Posterior vena cava (tissue), 2 donors: ENCODE data around the gene FERMT1. TPM values are rescaled to one million over a fixed set of nuclear protein-coding genes. Genes with fewer than 3 reads are reported as not detected.
"Not testable (repeated sequence)": the region's sequence is repeated elsewhere in the genome, so short reads cannot be mapped to it uniquely, and the experiment has no call there.

ENCODE experiments used
- DNase-seq: peaks from one replicate; pipeline ENCODE4 v3.0.0-alpha.2; 2020; ENCODE audit warnings: low spot score
- intact Hi-C, 2 donors: fragments of 100-400 bp; cut with DNase I; formaldehyde crosslinking; loops; one replicate each; pipeline versions ENCODE4 v1.14.1 to v1.14.2; 2022 to 2023
- total RNA-seq, 2 donors: library from RNA; stranded (reverse); fragmentation: NEBNext Ultra II Directional; extraction: Animal tissue kit (Norgen Biotek cat#: 25700); gene quantifications; one replicate each; pipeline ENCODE4 v1.2.1, GENCODE V29; 2021
- donor health status: DM: yes; HTN: yes; CAD: no.
- donor health status: DM: yes; HTN: yes; CAD: no.

The FERMT1 gene
- total RNA-seq, 2 donors from 2014 or later, result 1.4 TPM; not detected in 1

- no peak for DNase-seq
- intact Hi-C loops, result no loop called here
Observed at GRCh38 chr20:6120491-6120988, 2.3 kb downstream of the FERMT1 start.

DNA sequence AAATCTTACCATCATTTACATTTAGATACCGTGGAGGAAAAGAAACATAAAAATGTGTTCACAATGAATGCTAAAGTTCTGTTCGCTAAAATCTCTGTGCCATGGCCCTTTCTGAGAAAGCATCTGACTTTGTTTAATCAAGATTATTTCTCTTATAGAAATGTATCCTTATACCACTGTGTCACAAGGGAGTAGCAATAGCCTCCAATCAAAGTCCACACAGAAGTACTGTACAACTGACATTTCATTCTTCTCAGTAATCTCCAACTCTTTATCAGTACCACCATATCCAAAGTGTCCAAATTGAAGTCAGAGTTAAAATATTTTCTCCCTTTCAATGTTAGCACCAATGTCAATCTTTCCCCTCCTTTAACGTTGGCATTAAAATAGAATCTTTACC lies 6.1 kb downstream of the FERMT1 start:
- DNase-seq, result no peak

DNA sequence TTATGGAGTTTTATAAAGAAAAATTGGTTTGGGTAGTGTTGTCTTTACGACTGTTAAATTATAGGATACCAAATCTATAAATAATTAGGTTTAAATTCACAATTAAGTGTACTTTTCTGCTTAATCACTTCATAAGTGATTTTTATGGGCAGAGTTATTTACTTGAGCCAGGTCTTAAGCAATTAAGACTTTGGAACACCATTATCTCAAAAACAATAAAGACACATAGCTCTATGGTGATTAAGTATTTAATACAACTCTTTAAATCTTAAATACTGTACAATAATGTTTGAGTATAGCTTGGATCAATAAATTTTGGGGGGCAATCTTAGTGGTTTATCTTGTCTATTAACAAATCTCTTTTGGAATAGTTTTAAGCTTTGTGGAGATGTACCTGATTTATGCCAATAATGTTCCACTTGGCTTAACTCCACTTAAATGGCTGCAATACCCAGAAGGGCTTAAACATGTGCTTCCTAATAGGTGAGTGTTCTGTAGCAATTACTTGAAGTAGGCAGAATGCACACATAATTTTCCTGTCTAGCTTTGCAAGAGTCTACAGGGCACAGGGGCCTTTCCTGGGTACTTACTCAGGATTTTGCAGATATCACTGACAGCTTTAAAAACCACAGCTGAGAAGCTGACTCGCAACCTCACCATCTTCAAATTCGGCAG lies 7.5 kb downstream of the FERMT1 start:
- DNase-seq, result no peak
- intact Hi-C loops, result no loop called here

More for the DNA sequence above, 6.1 kb downstream of the FERMT1 start:
- intact Hi-C loops, result no loop called here

DNA sequence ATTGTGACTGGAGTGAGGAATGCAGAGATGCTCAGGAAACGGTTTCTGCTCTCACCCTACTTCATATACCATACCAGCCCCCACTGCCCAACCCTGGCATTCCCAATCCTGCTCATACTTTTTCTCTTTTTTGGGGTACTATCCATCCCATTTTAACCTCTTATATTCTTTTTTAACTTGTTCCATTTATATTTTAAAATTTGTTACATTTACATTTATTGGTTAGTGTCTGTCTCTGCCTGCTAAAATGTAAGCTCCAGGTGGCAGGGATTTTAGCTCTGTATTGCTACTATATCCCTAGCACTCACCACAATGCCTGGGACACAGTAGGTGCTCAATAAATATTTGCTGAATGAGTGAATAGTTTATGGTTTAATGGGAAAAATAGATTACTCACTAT lies 8.1 kb downstream of the FERMT1 start:
- no peak for DNase-seq
- intact Hi-C loops, result no loop called here

- no peak for DNase-seq
- intact Hi-C loops, result no loop called here
Observed at GRCh38 chr20:6113951-6114350, 8.9 kb downstream of the FERMT1 start.

DNA sequence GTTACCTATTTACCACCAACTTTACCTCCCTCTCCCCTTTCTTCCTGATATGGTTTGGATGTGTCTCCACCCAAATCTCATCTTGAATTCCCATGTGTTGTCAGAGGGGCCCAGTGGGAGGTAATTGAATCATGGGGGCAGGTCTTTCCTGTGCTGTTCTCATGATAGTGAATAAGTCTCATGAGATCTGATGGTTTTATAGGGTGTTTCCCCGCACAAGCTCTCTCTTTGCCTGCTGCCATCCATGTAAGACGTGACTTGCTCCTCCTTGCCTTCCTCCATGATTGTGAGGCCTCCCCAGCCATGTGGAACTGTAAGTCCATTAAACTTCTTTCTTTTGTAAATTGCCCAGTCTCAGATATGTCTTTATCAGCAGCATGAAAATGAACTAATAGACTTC lies 9.9 kb downstream of the FERMT1 start:
- intact Hi-C loops, result not testable (repeated sequence)

GRCh38 chr20:6108330-6108729 lies 14.5 kb downstream of the FERMT1 start:
- no peak for DNase-seq
- intact Hi-C loops, result no loop called here

More for the DNA sequence above, 9.9 kb downstream of the FERMT1 start:
- DNase-seq, result not testable (repeated sequence)

DNA sequence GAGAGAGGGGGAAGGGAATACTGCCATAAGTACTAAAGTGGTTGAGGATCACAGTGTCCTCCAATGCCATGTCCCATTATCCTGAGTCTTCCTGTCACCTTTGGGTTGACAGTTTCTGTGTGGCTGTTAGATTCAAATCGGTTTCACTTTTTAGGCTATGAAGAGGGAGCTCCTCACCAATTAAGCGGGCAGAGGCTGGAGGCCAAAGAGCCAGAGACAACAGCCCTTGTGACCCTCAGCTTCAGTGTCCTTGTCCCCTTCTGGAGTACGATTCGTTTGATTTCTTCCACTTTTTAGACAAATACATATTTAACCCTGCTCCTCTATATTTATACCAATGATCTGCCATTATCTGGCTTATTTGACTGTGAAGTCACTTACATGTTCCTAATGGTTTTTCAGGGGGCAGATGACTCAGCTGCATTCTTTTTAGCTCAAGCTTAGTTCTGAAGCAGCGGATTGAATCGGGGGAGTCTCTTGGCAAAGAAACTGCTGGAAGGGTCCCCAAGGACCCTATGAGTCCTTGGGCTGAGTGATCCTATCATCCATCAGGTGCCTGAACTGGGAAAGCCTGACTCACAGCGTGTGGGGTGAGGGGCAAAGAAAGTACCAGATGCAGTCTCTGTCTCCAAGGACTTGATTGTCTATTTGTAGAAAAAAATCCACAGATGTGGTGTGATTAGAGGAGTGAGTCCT lies 18.2 kb downstream of the FERMT1 start:
- no peak for DNase-seq
- intact Hi-C loops, result no loop called here

GRCh38 chr20:6103301-6103700 lies 19.5 kb downstream of the FERMT1 start:
- no peak for DNase-seq
- intact Hi-C loops, result no loop called here

DNA sequence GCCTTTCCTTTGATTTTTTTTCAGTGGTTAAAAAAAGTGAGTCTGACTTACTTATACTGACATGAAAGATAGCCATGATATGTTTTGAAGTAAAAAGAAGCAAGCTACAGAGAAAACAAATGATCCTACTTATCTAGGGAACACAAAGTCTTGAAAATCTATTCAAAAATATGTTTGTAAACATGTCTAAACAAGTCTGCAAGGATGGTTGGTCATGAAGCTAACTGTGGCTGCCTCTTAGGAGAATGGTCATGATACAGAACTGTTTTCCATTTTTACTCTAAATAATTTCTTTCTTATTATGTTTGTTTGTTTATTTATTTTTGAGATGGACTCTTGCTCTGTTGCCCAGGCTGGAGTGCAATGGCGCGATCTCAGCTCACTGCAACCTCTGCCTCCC lies 21.5 kb downstream of the FERMT1 start:
- intact Hi-C loops, result no loop called here

GRCh38 chr20:6100246-6100645 lies 22.6 kb downstream of the FERMT1 start:
- DNase-seq, result no peak
- intact Hi-C loops, result no loop called here

More for the DNA sequence above, 21.5 kb downstream of the FERMT1 start:
- DNase-seq, result no peak

DNA sequence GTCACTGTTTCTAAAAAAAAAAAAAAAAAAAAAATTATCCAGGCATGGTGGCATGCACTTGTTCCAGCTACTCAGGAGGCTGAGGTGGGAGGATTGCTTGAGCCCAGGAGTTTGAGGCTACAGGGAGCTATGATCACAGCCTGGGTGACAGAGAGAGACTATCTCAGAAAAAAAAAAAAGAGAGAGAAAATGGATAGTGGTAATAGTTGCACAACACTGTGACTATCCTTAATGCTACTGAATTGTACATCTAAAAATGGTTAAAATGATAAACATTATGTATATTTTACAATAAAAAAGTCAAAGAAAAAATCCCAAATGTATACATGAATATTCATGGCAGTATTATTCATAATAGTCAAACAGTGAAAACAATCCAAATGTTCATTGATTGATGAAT lies 23.0 kb downstream of the FERMT1 start:
- no peak for DNase-seq
- intact Hi-C loops, result no loop called here

GRCh38 chr20:6095409-6095808 lies 27.4 kb downstream of the FERMT1 start:
- DNase-seq, result no peak
- intact Hi-C loops, result no loop called here

- intact Hi-C loops, result no loop called here
- DNase-seq, result no peak
Observed at GRCh38 chr20:6094565-6094964, 28.3 kb downstream of the FERMT1 start.

DNA sequence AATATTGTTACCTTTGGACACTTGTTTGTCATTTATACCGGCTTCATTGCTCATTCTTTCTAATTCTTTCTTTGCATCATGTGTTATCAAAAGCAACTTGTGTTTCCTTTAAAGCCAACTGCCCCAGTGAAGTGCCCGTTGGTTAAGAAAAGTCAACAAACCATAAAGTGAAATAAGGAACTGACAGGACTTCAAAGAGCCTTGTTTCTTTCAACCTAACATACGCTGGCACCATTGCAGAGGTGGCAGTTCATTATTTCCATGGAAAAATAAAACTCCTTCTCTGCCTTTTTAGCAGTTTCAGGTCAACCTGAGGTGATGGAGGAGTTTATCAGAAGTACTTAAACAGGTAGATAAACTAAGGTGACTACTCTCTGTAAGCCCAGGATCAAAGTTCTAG lies 28.8 kb downstream of the FERMT1 start:
- no peak for DNase-seq
- intact Hi-C loops, result no loop called here

DNA sequence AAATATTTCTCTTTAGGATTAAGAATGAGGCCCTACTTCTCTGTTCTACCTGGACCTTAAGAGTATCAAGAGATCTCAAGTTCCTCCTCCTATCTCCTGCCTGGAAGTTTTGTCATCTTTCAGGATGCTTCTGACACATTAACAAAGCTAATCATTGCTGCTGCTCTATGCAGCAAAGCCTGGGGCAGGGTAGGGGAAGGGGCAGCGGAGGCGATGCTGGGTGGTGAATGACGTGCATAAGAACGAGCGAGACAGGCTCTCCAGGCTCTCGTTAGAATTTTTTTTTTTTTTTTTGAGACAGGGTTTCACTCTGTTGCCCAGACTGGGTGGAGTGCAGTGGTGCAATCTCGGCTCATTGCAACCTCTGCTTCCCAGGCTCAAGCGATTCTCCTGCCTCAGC lies 31.2 kb downstream of the FERMT1 start:
- intact Hi-C loops, result no loop called here
- DNase-seq, result no peak

DNA sequence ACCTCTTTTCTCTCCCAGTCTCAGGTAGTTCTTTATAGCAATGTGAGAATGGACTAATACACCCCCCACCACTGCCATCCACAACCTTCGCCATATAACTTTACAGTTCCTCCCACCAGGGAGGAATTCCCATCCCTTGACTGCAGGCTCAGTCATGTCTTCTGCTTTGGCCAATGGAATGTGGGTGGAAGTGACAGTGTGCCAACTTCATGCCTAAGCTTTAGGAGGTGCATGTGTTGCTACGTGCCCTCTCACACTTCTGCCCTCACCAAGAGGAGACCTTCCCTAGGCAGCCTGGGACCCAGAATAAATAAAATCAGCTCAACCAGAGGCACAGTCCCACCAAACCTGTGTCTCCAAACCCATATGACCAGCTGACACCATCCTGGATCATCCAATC lies 36.0 kb downstream of the FERMT1 start:
- no peak for DNase-seq
- intact Hi-C loops, result loop anchor here in 1 of 2 donors (10.0 kb wide), 1 partner anchor 132 kb away; the partner anchor contains the start of genes MCM8 and TRMT6

GRCh38 chr20:6083926-6084325 lies 38.9 kb downstream of the FERMT1 start:
- intact Hi-C loops, result loop anchor here (2.0 to 10.0 kb wide), 2 partner anchors 23 to 129 kb away; partner anchors contain the start of genes MCM8 (in 1 of the 2) and TRMT6 (in 1 of the 2)
- DNase-seq, result no peak

DNA sequence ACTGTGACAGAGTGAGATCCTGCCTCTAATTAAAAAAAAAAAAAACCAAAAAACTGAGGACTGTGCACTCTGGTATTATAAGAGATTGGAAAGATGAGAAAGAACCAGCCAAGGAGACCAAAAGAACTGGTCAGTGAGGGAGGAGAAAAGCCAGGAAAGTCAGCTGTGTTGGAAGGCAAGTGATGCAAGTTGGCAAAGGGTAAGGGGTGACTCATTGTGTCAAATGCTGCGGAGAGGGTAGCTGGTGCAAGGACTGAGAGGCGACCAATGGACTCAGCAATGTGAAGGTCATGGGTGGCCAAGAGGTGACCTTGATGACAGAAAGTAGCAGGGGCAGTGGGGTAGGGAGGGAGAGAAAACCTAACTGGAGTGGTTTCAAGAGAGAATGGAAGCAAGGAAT lies 41.6 kb downstream of the FERMT1 start:
- intact Hi-C loops, result loop anchor here in 1 of 2 donors (10.0 kb wide), 1 partner anchor 126 kb away; the partner anchor contains the start of genes MCM8 and TRMT6
- no peak for DNase-seq

DNA sequence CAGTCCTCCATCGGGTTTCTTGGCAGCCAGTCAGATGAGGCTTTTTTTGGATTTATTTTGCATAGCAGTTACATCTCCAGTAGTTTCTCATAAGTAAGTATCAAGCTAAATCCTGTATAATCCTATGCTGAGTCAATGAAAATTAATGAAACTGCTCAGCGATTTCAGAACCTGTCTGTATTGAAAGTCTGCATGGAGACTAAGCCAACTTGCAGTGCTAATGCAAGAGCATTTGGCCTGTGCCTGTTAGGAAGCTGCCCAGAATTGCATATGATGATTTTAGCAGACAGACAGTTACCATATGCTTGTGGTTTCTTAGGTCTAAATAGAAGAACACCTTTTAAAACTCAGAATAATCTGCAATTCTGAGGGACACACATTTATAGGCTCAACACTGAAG lies 43.8 kb downstream of the FERMT1 start:
- intact Hi-C loops, result loop anchor here in 1 of 2 donors (5.0 kb wide), 2 partner anchors 127 to 552 kb away; partner anchors contain the start of genes MCM8 and TRMT6

More for the DNA sequence above, 43.8 kb downstream of the FERMT1 start:
- DNase-seq, result no peak
